COLO668 (cell line): Measurements from ENCODE around the gene TBC1D9B.

Experiments used
- DNase-seq: peaks from one replicate; lab custom pipeline; 2025; ENCODE audit not compliant: unreplicated experiment; lab: John Stamatoyannopoulos, UW

Gene TBC1D9B

DNA sequence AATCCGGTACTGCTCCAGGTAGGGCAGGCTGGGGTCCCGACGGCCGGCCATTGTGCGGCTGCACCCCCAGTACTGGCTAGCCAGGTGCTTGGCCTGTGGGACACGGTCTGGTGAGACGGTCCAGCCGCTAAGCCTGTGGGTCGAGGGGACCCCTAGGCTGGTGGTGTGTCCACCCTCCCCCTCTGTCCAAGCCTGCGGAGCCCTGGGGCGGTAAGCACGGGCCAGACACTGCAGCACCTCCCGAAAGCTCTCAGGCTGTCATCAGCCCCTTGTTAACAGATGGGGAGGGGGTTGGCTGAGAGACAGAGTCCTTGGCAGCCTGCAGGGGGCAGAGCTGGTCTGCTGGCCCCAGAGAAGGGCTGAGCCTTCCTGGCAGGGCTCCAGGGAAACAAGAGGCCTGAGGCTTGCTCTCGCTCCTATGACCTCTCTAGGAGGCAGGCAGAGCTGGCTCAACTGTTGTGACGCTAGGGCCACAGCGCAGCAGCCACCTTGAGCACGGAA lies 37.2 kb downstream of the TBC1D9B start:
- DNase-seq, result no peak

- DNase-seq, result no peak
Measured at GRCh38 chr5:179869641-179870402, 37.9 kb downstream of the TBC1D9B start.

- no peak for DNase-seq
Measured at GRCh38 chr5:179869101-179869500, 38.6 kb downstream of the TBC1D9B start.

GRCh38 chr5:179868541-179868940 lies 39.2 kb downstream of the TBC1D9B start:
- no peak for DNase-seq

GRCh38 chr5:179867476-179867875 lies 40.2 kb downstream of the TBC1D9B start:
- no peak for DNase-seq

DNA sequence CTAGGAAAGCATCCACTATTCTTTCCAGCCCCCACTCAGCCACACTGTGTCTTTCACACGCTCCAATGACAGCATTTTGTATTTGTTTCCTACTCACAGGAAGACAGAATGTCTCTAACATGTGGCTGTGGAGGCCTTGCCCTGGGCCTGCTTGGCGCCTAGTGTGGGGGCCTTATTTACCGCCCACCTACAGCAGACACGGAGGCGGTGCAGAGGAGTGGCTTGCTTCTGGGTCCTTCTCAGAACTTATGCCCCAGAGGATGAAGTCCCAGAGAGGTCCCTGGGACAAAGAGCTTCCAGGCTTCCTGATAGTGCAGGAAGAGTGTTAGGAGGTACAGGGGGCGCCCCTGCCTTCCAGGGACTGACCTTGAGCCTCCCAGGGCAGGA lies 40.6 kb downstream of the TBC1D9B start:
- no peak for DNase-seq

DNA sequence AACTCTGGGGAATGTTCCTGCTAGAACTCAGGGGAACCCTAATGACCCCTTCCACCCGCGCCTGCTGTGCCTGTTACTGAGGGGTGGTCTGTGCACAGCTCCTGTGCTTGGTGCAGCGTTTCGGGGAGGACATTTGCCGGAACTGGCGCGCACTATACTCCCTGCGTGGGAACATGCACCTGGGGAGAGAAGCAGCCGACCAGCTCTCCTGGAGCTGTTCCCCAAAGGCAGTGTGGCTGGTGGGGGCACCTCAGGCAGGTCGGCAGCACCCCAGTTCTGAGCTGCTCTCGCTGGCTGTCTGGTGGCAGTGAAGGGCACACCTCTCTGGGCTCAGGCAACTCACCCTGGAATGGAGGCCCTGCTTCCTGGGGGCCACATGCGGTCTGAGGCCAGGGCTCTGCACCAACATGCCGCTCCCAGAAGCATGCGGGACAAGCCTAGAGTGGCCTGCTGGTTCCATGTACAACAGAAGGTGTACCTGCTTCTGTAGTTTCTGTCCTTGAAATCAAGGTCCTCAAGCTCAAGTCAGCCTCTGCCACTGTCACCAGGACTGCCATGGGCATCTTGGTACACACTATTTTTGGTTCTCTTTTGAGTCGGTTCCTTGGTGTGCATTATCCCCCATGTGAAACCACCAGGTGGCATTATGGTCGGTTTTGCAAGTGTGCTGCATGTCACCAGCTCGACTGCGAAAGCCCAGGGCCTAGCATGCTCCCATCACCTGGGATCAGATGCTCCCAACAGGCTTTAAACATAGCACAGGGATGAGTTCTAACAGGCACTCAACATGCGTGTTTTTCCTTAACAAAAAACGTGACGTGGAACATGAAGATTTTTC lies 41.2 kb downstream of the TBC1D9B start:
- no peak for DNase-seq

DNA sequence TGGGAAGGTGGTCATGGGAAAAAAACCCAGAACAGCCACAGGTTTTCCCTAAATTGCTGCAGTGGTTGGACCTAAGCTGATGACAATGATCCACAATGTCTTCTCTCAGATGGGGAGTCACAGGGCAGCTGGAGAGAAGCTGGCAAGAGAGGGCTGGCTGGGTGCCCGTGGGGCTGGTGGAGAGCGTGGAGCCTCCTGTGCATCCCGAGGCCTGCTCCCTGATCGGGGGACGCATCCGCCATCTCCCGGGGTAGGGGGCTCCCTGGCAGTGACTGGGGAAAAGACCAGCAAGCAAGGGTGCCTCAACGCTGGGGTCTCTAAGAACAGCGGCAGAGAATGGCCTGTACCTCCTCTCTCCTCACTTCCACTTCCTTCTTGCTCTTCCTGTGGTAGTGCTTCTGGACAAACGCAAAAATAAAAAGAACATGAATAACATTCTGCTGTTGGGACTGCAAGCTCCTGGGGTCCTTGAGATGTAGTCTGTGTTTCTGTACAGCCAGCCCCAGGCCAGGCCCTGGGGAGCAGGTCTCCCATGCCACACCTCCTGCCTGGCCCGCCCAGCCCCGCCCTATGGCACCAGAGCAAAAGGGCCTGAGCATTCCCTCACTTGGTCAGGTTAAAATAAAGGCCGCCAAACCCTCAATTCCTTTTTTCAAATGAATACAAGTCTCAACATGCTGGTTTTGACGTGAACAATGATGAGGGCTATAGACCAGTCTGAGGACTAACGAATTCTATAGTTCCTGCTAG lies 42.0 kb downstream of the TBC1D9B start:
- DNase-seq, result no peak

DNA sequence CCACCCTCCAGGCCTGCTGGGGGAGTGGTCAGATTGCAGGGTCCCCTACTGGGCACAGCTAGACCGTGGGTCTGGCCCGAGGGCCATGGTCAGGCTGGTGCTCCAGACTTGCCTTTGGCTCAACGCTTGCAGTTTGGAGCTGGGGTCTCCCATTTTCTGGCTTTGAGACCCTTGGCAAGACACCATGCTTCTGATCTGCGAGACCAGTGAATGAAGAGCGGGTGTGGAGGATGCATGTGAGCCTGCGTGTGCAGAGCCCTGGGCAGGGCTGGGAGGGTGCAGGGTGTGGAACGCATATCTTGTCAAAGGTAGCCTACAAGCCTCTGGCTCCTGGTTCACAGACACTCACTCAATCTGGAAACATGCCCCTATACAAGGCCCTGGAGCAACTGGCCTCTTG lies 43.0 kb downstream of the TBC1D9B start:
- no peak for DNase-seq

GRCh38 chr5:179863449-179864085 lies 44.1 kb downstream of the TBC1D9B start:
- no peak for DNase-seq

DNA sequence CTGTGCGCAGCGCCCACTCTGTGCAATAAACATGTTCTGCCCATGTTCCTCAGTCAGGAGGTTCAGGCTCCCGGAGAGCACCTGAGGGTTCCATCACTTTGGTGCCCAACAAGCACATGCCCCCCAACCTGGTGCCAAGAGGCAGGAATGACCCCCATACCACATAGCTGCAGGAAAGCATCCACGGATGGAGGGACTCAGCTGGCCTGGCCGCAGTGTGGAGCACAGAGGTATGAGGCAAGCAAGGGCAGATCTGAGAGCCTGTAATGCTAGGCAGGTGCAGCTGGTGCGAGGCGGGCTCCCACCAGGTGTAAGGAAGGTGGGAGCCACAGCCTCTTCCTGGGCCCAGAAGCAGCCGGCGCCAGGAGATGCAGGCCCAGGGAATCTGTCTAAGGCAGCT lies 44.8 kb downstream of the TBC1D9B start:
- DNase-seq, result no peak

GRCh38 chr5:179862296-179862695 lies 45.4 kb downstream of the TBC1D9B start:
- no peak for DNase-seq

- DNase-seq, result no peak
Measured at GRCh38 chr5:179860301-179860700, 47.4 kb downstream of the TBC1D9B start.

DNA sequence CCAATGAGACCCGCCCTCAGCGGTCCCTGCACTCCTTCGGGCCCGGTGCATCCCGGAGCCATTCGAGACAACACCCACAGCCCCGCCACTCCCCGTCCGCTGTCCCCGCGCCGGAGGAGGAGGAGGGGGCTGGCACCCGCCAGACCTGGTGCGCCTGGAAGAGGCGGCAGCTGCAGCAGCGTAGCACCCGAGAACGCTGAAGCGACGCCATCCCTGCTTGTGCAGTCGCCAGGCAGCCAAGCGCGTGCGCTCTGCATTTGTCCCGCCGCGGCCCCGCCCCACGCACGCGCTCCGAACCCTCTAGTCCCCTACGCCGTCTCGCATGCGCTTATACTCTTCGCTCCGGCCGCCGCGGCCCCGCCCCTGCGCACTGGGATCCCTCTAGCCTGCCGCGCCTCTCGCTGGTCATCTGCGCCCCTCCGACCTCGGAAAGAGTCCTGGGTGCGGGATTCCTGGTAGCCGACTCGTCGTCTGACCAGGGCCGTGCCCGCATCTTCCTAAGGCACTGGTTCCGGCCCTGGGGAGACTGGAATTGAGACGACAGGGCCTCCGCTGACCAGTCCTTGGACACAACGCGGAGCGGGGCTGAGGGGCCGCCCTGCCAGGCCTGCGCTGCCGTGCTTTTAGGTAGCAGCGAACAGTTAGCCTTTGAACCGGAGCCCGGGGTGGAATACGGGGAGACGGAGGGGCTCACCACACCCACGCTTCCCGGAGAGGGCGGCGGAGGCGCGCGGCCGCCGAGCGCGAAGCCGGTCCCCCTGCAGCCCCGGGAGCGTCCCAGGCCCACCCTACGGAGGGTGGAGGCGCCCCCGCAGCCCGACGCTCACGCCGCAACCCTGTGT lies 48.9 kb downstream of the TBC1D9B start, which contains the start of gene MRNIP:
Gene MRNIP, minus strand, starts transcription at position 232 of the 842 bp plus-strand sequence. Its CDS starts 21 bp downstream, at position 211.
- peak; percentile 94 for DNase-seq

- DNase-seq, result peak; percentile 60
Measured at GRCh38 chr5:179858241-179858585, 49.5 kb downstream of the TBC1D9B start.

DNA sequence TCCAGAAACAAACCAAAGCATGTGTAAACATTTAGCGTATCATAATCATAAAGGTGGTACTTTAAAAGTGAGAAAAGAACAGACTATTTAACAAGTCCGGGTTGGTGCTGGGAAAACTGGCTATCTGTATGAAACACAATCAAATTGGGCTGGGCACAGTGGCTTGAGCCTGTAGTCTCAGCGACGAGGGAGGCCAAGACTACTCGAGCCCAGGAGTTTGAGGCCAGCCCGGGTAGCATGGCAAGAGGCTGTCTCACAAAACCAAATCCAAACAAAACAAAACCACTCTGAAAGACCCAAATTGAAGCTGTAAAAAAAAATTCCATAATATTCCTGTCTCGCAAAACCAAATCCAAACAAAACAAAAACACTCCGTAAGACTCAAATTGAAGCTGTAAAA lies 53.3 kb downstream of the TBC1D9B start:
- no peak for DNase-seq

- DNase-seq, result no peak
Measured at GRCh38 chr5:179852993-179853547, 54.6 kb downstream of the TBC1D9B start.

DNA sequence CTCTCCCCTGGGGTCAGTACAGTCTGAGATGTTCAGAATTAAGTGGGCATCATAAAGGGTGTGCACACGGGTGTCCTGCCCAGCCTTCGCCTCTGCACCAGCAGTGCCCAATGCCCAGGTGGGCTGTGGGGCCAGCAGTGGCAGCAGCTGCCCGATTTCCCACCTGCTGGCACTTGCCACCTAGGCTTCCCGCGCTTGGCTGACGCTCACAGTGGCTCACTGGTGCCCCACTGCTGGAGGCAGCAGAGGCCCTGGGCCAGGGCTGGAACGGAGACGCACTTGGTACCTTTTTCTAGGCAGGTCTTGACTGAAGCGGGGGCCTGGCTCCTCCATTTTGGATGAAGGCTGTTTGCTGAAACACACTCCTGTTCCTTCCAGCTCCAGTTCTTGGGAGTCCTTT lies 66.1 kb downstream of the TBC1D9B start:
- DNase-seq, result no peak

DNA sequence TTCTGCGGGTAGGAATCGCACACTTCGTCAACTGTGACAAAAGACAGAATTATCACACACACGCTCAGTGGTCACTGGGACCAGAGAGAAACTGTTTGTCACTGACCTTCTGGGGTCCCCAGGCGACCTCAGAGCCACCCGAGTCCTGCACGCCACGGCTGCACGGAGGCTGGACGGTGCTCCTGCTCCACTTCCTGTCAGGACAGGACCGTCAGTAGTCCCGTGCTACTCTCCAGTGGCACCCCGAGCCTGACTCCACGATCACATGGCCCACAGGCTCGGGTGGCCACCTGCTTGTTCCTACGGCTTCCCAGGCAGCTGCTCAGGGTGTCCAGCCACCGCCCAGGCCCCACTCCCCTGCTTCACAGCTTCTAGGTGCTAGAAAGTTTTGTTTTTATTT lies 66.9 kb downstream of the TBC1D9B start:
- DNase-seq, result no peak

DNA sequence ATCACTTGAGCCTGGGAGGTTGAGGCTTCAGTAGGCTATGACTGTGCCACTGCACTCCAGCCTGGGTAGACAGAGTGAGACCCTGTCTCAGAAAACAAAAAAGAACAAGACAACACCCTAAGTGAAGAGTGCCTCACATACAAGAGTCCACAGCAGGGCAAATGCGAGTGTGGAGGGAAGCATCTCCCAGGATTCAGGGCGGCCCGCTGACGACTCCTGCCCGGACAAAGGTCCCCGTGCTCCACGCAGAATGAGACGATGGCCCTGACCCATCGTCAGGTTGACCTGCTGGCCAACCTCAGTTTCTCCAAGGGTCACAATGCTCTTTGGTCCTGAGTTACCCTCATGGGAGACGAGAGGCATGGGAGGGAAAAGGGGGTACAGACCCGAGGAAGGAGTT lies 67.4 kb downstream of the TBC1D9B start:
- DNase-seq, result no peak
